Smooth muscle cell (in vitro differentiated cells): ENCODE measurements around the gene ECI1. TPM values are rescaled to one million over a fixed set of nuclear protein-coding genes. Genes with fewer than 3 reads are reported as not detected.

Experiments used
- DNase-seq: peaks from one replicate; lab custom pipeline; 2025; ENCODE audit not compliant: unreplicated experiment; lab: John Stamatoyannopoulos, UW
- H2AFZ ChIP-seq: fragments of 200-600 bp; sonication (generic); 2 replicates; pipeline ENCODE4 v1.6.0; 2016; ENCODE audit warnings: antibody characterized with exemption, low read depth, mild to moderate bottlenecking
- H3F3A ChIP-seq: fragments of 200-600 bp; sonication (generic); 2 replicates; pipeline ENCODE4 v1.6.0; 2017; ENCODE audit warnings: antibody characterized with exemption, low read depth
- H3K27ac ChIP-seq: fragments of 200-600 bp; sonication (generic); 2 replicates; pipeline ENCODE4 v1.5.1; 2016; ENCODE audit warnings: low read depth, mild to moderate bottlenecking
- H3K27me3 ChIP-seq: fragments of 200-600 bp; sonication (generic); 2 replicates; pipeline ENCODE4 v1.6.1; 2016; ENCODE audit warnings: low read depth, mild to moderate bottlenecking
- H3K36me3 ChIP-seq: fragments of 200-600 bp; sonication (generic); 2 replicates; pipeline ENCODE4 v1.5.1; 2016; ENCODE audit warnings: low read depth
- H3K4me1 ChIP-seq: fragments of 200-600 bp; sonication (generic); 2 replicates; pipeline ENCODE4 v1.5.1; 2016; ENCODE audit warnings: low read depth
- H3K4me2 ChIP-seq: fragments of 200-600 bp; sonication (generic); 2 replicates; pipeline ENCODE4 v1.6.0; 2016; ENCODE audit warnings: mild to moderate bottlenecking
- H3K4me3 ChIP-seq: fragments of 200-600 bp; sonication (generic); 2 replicates; pipeline ENCODE4 v1.5.1; 2016; ENCODE audit warnings: mild to moderate bottlenecking
- H3K79me2 ChIP-seq: fragments of 200-600 bp; sonication (generic); 2 replicates; pipeline ENCODE4 v1.6.0; 2016; ENCODE audit warnings: low read depth, mild to moderate bottlenecking
- H3K9ac ChIP-seq: fragments of 200-600 bp; sonication (generic); 2 replicates; pipeline ENCODE4 v1.6.0; 2016; ENCODE audit warnings: low read depth
- H3K9me3 ChIP-seq: fragments of 200-600 bp; sonication (generic); replicated peaks from 2 replicates; pipeline ENCODE4 v1.5.1; 2016; ENCODE audit warnings: low read depth
- H4K20me1 ChIP-seq: fragments of 200-600 bp; sonication (generic); 2 replicates; pipeline ENCODE4 v1.6.0; 2016; ENCODE audit warnings: low read depth
- CTCF ChIP-seq: fragments of 200-600 bp; sonication (generic); IDR thresholded peaks from 2 replicates; pipeline ENCODE4 v1.5.1; 2017; ENCODE audit warnings: borderline replicate concordance, mild to moderate bottlenecking, antibody characterized with exemption; ENCODE audit not compliant: insufficient read depth, poor library complexity, severe bottlenecking
- WGBS: methylation state at CpG from one replicate; pipeline ENCODE4 v1.1.7; 2016; ENCODE audit warnings: low lambda C conversion rate; 5-methylcytosine and 5-hydroxymethylcytosine counted together
- polyA plus RNA-seq: library from polyadenylated mRNA; unstranded; fragments of >200 nt; fragmentation: Nextera tagmentation; extraction: Ambion mirVana; gene quantifications from 2 replicates; pipeline ENCODE4 v1.2.1, GENCODE V29; 2016
- total RNA-seq: library from RNA; depleted of rRNA; stranded (reverse); fragments of >200 nt; gene quantifications from 2 replicates; pipeline ENCODE4 v1.2.3, GENCODE V29; 2014

Gene ECI1
- total and polyA plus RNA-seq, 2 experiments from 2014 or later = 45.7 to 86.9 TPM

- no peak for TF ChIP-seq CTCF
- no peaks in the 10 kb centered on the region for H3K9me3 ChIP-seq
- no peak overlapping the region for H3K9ac ChIP-seq
- no peak overlapping the region for H3K4me3 ChIP-seq
- H3K36me3 ChIP-seq = no peaks in the 10 kb centered on the region
- no peaks in the 10 kb centered on the region for H3K4me1 ChIP-seq
- H3F3A ChIP-seq = no peaks in the 10 kb centered on the region
- H3K79me2 ChIP-seq = no peaks in the 10 kb centered on the region
- H3K27me3 ChIP-seq = peaks cover 2% of the 10 kb centered on the region
- 92% methylated on average over 17 of the region's 17 CpGs for WGBS
- no peak overlapping the region for H3K4me2 ChIP-seq
- no peak for DNase-seq
- H4K20me1 ChIP-seq = no peaks in the 10 kb centered on the region
- H2AFZ ChIP-seq = no peak overlapping the region
- no peak overlapping the region for H3K27ac ChIP-seq
These were observed 35.2 kb upstream of the ECI1 start for GRCh38 chr16:2286550-2286949.

- no peak for TF ChIP-seq CTCF
- H3K27ac ChIP-seq = no peak overlapping the region
- no peak overlapping the region for H3K4me3 ChIP-seq
- H3F3A ChIP-seq = no peaks in the 10 kb centered on the region
- DNase-seq = no peak
- no peaks in the 10 kb centered on the region for H3K4me1 ChIP-seq
- H3K27me3 ChIP-seq = peaks cover 2% of the 10 kb centered on the region
- H4K20me1 ChIP-seq = no peaks in the 10 kb centered on the region
- no peak overlapping the region for H3K4me2 ChIP-seq
- no peaks in the 10 kb centered on the region for H3K36me3 ChIP-seq
- 92% methylated on average over 13 of the region's 13 CpGs for WGBS
- no peak overlapping the region for H2AFZ ChIP-seq
- no peak overlapping the region for H3K9ac ChIP-seq
- no peaks in the 10 kb centered on the region for H3K79me2 ChIP-seq
- no peaks in the 10 kb centered on the region for H3K9me3 ChIP-seq
These were observed 34.4 kb upstream of the ECI1 start for GRCh38 chr16:2285731-2286191.

GRCh38 chr16:2284797-2285576 is 33.6 kb upstream of the ECI1 start:
- H3K79me2 ChIP-seq = no peaks in the 10 kb centered on the region
- WGBS = 94% methylated on average over 35 of the region's 35 CpGs

More at GRCh38 chr16:2284797-2285576, 33.6 kb upstream of the ECI1 start:
- Histone ChIP-seq H4K20me1 (no peaks in the 10 kb centered on the region), H3K4me3 (no peak overlapping the region), H3F3A (no peaks in the 10 kb centered on the region), H3K9me3 (no peaks in the 10 kb centered on the region), H3K27ac (no peak overlapping the region), H3K9ac (no peak overlapping the region), H3K4me1 (no peaks in the 10 kb centered on the region), H3K36me3 (no peaks in the 10 kb centered on the region), H2AFZ (no peak overlapping the region), H3K4me2 (no peak overlapping the region), H3K27me3 (peaks cover 2% of the 10 kb centered on the region)
- no peak for TF ChIP-seq CTCF
- no peak for DNase-seq
